ENCODE results near the gene COL9A1. TPM values are rescaled to one million over a fixed set of nuclear protein-coding genes. Genes with fewer than 3 reads are reported as not detected.

The COL9A1 gene
- total RNA-seq, 1 experiment from 2014 or later = not detected

- no peak for DNase-seq (ENCODE audit: low read depth, low spot score)
- ATAC-seq = no peak
- ChIA-PET POLR2A (no interaction called here), CTCF (interaction anchor here (1.5 kb wide), 1 partner anchor 15 kb away, joined by 5 read pairs; no protein-coding TSS in a partner anchor), RAD21 (ENCODE audit: low non-redundant PET in 1 of 2, low total read pairs in 2 of 2, uncharacterized antibody in 2 of 2, unreplicated experiment in 2 of 2) (no interaction called here)
- Histone ChIP-seq H3K4me2 (ENCODE audit: low read length) (no peak overlapping the region), H3K9ac (ENCODE audit: low read length) (no peak overlapping the region), H3K9me3 (ENCODE audit: control insufficient read depth in 1 of 2, insufficient read depth in 1 of 2, low read depth in 1 of 2, low read length in 2 of 2) (no peaks in the 10 kb centered on the region), H2AFZ (ENCODE audit: low read depth, low read length, poor library complexity, severe bottlenecking) (no peak overlapping the region), H3K79me2 (ENCODE audit: insufficient read depth, low read length) (no peaks in the 10 kb centered on the region), H3K27me3 (ENCODE audit: insufficient read depth, low read length) (peaks cover 49% of the 10 kb centered on the region), H3K27ac (ENCODE audit: low read depth, low read length) (no peak overlapping the region), H3K4me1 (ENCODE audit: control insufficient read depth in 1 of 2, insufficient read depth in 2 of 2, low read length in 2 of 2) (no peaks in the 10 kb centered on the region), H3K9me2 (ENCODE audit: insufficient read depth) (no peaks in the 10 kb centered on the region), H3K4me3 (replicated peaks in 1 of 2; ENCODE audit: low read depth in 1 of 2, low read length in 2 of 2) (no peak overlapping the region), H3K36me3 (ENCODE audit: control insufficient read depth in 1 of 2, insufficient read depth in 2 of 2, low read length in 2 of 2) (no peaks in the 10 kb centered on the region), H4K20me1 (ENCODE audit: insufficient read depth) (no peaks in the 10 kb centered on the region)
- no TSS peak for BruUV-seq (replicated peaks)
- intact Hi-C loops (cut with micrococcal nuclease) = no loop called here
- no peak for TF ChIP-seq CTCF (IDR thresholded peaks at IDR 0.05 in 2 of 3, conservative IDR thresholded peaks at IDR 0.05 in 1 of 3; ENCODE audit: borderline replicate concordance in 1 of 3, insufficient read depth in 1 of 3, low read depth in 2 of 3, low read length in 2 of 3)
- no peak for TF ChIP-seq SRF (IDR thresholded peaks at IDR 0.05; ENCODE audit: low read depth)
- no peak for TF ChIP-seq EGR1 (IDR thresholded peaks at IDR 0.05; ENCODE audit: low read depth)
- TF ChIP-seq SIN3A (IDR thresholded peaks at IDR 0.05; ENCODE audit: low read depth) = no peak
- TF ChIP-seq ELF1 (IDR thresholded peaks at IDR 0.05; ENCODE audit: borderline replicate concordance, low read depth) = no peak
These were observed 66.5 kb downstream of the COL9A1 start for GRCh38 chr6:70236343-70236742.

GRCh38 chr6:70234561-70235236, 68.2 kb downstream of the COL9A1 start:
- BruUV-seq (replicated peaks) = no TSS peak
- H3K79me2 ChIP-seq (ENCODE audit: insufficient read depth, low read length) = no peaks in the 10 kb centered on the region
- no peak overlapping the region for H2AFZ ChIP-seq (ENCODE audit: low read depth, low read length, poor library complexity, severe bottlenecking)
- ChIA-PET CTCF (no interaction called here), POLR2A (no interaction called here), RAD21 (ENCODE audit: low non-redundant PET in 1 of 2, low total read pairs in 2 of 2, uncharacterized antibody in 2 of 2, unreplicated experiment in 2 of 2) (no interaction called here)
- no peaks in the 10 kb centered on the region for H4K20me1 ChIP-seq (ENCODE audit: insufficient read depth)
- no peak overlapping the region for H3K4me3 ChIP-seq (replicated peaks in 1 of 2; ENCODE audit: low read depth in 1 of 2, low read length in 2 of 2)
- no peaks in the 10 kb centered on the region for H3K9me3 ChIP-seq (ENCODE audit: control insufficient read depth in 1 of 2, insufficient read depth in 1 of 2, low read depth in 1 of 2, low read length in 2 of 2)
- H3K4me2 ChIP-seq (ENCODE audit: low read length) = no peak overlapping the region
- H3K27ac ChIP-seq (ENCODE audit: low read depth, low read length) = no peak overlapping the region
- peaks cover 53% of the 10 kb centered on the region for H3K27me3 ChIP-seq (ENCODE audit: insufficient read depth, low read length)
- intact Hi-C loops (cut with micrococcal nuclease) = no loop called here
- TF ChIP-seq EGR1 (IDR thresholded peaks at IDR 0.05; ENCODE audit: low read depth) (no peak), TCF7L2 (IDR thresholded peaks at IDR 0.05; ENCODE audit: borderline replicate concordance, extremely low read depth, insufficient read depth, insufficient read length) (no peak), ZFX (IDR thresholded peaks at IDR 0.05) (no peak), RAD21 (IDR thresholded peaks at IDR 0.05; ENCODE audit: low read depth) (no peak), EZH2 (IDR thresholded peaks at IDR 0.05) (no peak)
- ATAC-seq (no peak), DNase-seq (ENCODE audit: low read depth, low spot score) (no peak)
- no peaks in the 10 kb centered on the region for H3K9me2 ChIP-seq (ENCODE audit: insufficient read depth)
- H3K9ac ChIP-seq (ENCODE audit: low read length) = no peak overlapping the region
- no peaks in the 10 kb centered on the region for H3K36me3 ChIP-seq (ENCODE audit: control insufficient read depth in 1 of 2, insufficient read depth in 2 of 2, low read length in 2 of 2)
- no peaks in the 10 kb centered on the region for H3K4me1 ChIP-seq (ENCODE audit: control insufficient read depth in 1 of 2, insufficient read depth in 2 of 2, low read length in 2 of 2)

Measured in HCT116 (cell line).